IPS-15b (cell line): ENCODE data around the gene MSH3.

Experiments
- H3K27me3 ChIP-seq: one replicate; pipeline ENCODE4 v1.6.1; 2013; ENCODE audit warnings: low read length; ENCODE audit not compliant: control insufficient read depth, insufficient read depth
- H3K36me3 ChIP-seq: one replicate; pipeline ENCODE4 v1.6.1; 2013; ENCODE audit warnings: low read length; ENCODE audit not compliant: control insufficient read depth, insufficient read depth
- H3K4me1 ChIP-seq: one replicate; pipeline ENCODE4 v1.6.1; 2013; ENCODE audit warnings: mild to moderate bottlenecking, low read length; ENCODE audit not compliant: control insufficient read depth, insufficient read depth
- H3K4me3 ChIP-seq: one replicate; pipeline ENCODE4 v1.5.1; 2013; ENCODE audit warnings: low read depth, low read length
- H3K9ac ChIP-seq: one replicate; pipeline ENCODE4 v1.6.1; 2013; ENCODE audit warnings: low read depth, mild to moderate bottlenecking, low read length
- H3K9me3 ChIP-seq: one replicate; pipeline ENCODE4 v1.6.1; 2013; ENCODE audit warnings: mild to moderate bottlenecking, low read length; ENCODE audit not compliant: control insufficient read depth, insufficient read depth

MSH3 gene

GRCh38 chr5:80629281-80629680 lies 25.2 kb upstream of the MSH3 start:
- H3K36me3 ChIP-seq = peaks cover 3% of the 10 kb centered on the region
- H3K27me3 ChIP-seq = no peaks in the 10 kb centered on the region
- H3K4me3 ChIP-seq = no peak overlapping the region
- no peaks in the 10 kb centered on the region for H3K4me1 ChIP-seq
- H3K9me3 ChIP-seq = no peaks in the 10 kb centered on the region
- H3K9ac ChIP-seq = no peak overlapping the region

GRCh38 chr5:80631278-80632259 lies 22.9 kb upstream of the MSH3 start:
- no peak overlapping the region for H3K4me3 ChIP-seq
- no peaks in the 10 kb centered on the region for H3K9me3 ChIP-seq
- H3K9ac ChIP-seq = no peak overlapping the region
- peaks cover 3% of the 10 kb centered on the region for H3K36me3 ChIP-seq
- no peaks in the 10 kb centered on the region for H3K4me1 ChIP-seq
- no peaks in the 10 kb centered on the region for H3K27me3 ChIP-seq

GRCh38 chr5:80632700-80633099 lies 21.8 kb upstream of the MSH3 start:
- Histone ChIP-seq H3K4me3 (no peak overlapping the region), H3K9ac (no peak overlapping the region), H3K36me3 (peaks cover 3% of the 10 kb centered on the region), H3K27me3 (no peaks in the 10 kb centered on the region), H3K4me1 (no peaks in the 10 kb centered on the region), H3K9me3 (no peaks in the 10 kb centered on the region)

GRCh38 chr5:80634193-80634592 lies 20.3 kb upstream of the MSH3 start:
- Histone ChIP-seq H3K36me3 (peaks cover 3% of the 10 kb centered on the region), H3K4me1 (no peaks in the 10 kb centered on the region), H3K9ac (no peak overlapping the region), H3K4me3 (no peak overlapping the region), H3K27me3 (no peaks in the 10 kb centered on the region), H3K9me3 (no peaks in the 10 kb centered on the region)

GRCh38 chr5:80641353-80641752 lies 13.1 kb upstream of the MSH3 start:
- Histone ChIP-seq H3K4me1 (no peaks in the 10 kb centered on the region), H3K36me3 (peaks cover 7% of the 10 kb centered on the region), H3K4me3 (no peak overlapping the region), H3K27me3 (no peaks in the 10 kb centered on the region), H3K9ac (no peak overlapping the region), H3K9me3 (no peaks in the 10 kb centered on the region)

GRCh38 chr5:80644900-80645299 lies 9.6 kb upstream of the MSH3 start:
- Histone ChIP-seq H3K9ac (no peak overlapping the region), H3K27me3 (no peaks in the 10 kb centered on the region), H3K4me3 (no peak overlapping the region), H3K36me3 (peaks cover 17% of the 10 kb centered on the region), H3K9me3 (no peaks in the 10 kb centered on the region), H3K4me1 (no peaks in the 10 kb centered on the region)

- Histone ChIP-seq H3K4me3 (no peak overlapping the region), H3K36me3 (peaks cover 17% of the 10 kb centered on the region), H3K27me3 (no peaks in the 10 kb centered on the region), H3K9me3 (no peaks in the 10 kb centered on the region), H3K4me1 (no peaks in the 10 kb centered on the region), H3K9ac (no peak overlapping the region)
Measured at GRCh38 chr5:80646926-80647325, 7.5 kb upstream of the MSH3 start.

- Histone ChIP-seq H3K36me3 (peaks cover 3% of the 10 kb centered on the region), H3K9ac (peak overlapping the region; percentile 83), H3K9me3 (no peaks in the 10 kb centered on the region), H3K4me1 (peaks cover 4% of the 10 kb centered on the region), H3K27me3 (no peaks in the 10 kb centered on the region), H3K4me3 (peak overlapping the region; percentile 59)
Measured at GRCh38 chr5:80653502-80653901, 950 bp upstream of the MSH3 start.

GRCh38 chr5:80654054-80654390 lies 430 bp upstream of the MSH3 start:
- Histone ChIP-seq H3K27me3 (no peaks in the 10 kb centered on the region), H3K36me3 (no peaks in the 10 kb centered on the region), H3K9me3 (no peaks in the 10 kb centered on the region), H3K4me1 (peaks cover 4% of the 10 kb centered on the region), H3K4me3 (peak overlapping the region; percentile 59), H3K9ac (peak overlapping the region; percentile 83)

- Histone ChIP-seq H3K4me1 (peaks cover 4% of the 10 kb centered on the region), H3K4me3 (peak overlapping the region; percentile 82), H3K9me3 (no peaks in the 10 kb centered on the region), H3K9ac (peak overlapping the region; percentile 57), H3K27me3 (no peaks in the 10 kb centered on the region), H3K36me3 (no peaks in the 10 kb centered on the region)
Measured at GRCh38 chr5:80655231-80655774, 851 bp downstream of the MSH3 start.

GRCh38 chr5:80656425-80656824 lies 2.0 kb downstream of the MSH3 start:
- Histone ChIP-seq H3K4me3 (no peak overlapping the region), H3K9me3 (no peaks in the 10 kb centered on the region), H3K36me3 (no peaks in the 10 kb centered on the region), H3K27me3 (no peaks in the 10 kb centered on the region), H3K9ac (no peak overlapping the region), H3K4me1 (peaks cover 4% of the 10 kb centered on the region)

GRCh38 chr5:80659106-80659505 lies 4.7 kb downstream of the MSH3 start:
- H3K36me3 ChIP-seq = peaks cover 3% of the 10 kb centered on the region

More at GRCh38 chr5:80659106-80659505, 4.7 kb downstream of the MSH3 start:
- H3K9me3 ChIP-seq = no peaks in the 10 kb centered on the region
- H3K4me3 ChIP-seq = no peak overlapping the region
- H3K4me1 ChIP-seq = no peaks in the 10 kb centered on the region
- H3K27me3 ChIP-seq = no peaks in the 10 kb centered on the region
- H3K9ac ChIP-seq = no peak overlapping the region
